Neutrophil (primary cell): ENCODE results near the gene NDUFV1.
"Not testable (repeated sequence)": the region's sequence is repeated elsewhere in the genome, so short reads cannot be mapped to it uniquely, and the experiment has no call there.

ENCODE experiments used
- H3K27ac ChIP-seq: fragments of 200-600 bp; sonication (generic); 2 replicates; pipeline ENCODE4 v1.5.1; 2016; ENCODE audit warnings: mild to moderate bottlenecking, moderate library complexity
- H3K27me3 ChIP-seq: fragments of 200-600 bp; sonication (generic); 2 replicates; pipeline ENCODE4 v1.6.0; 2016; ENCODE audit warnings: mild to moderate bottlenecking
- H3K36me3 ChIP-seq: fragments of 200-600 bp; sonication (generic); 2 replicates; pipeline ENCODE4 v1.5.1; 2017
- H3K4me1 ChIP-seq, 2 experiments: fragments of 200-600 bp in 1 of 2; sonication (generic) in 1 of 2; 1 replicate in 1 of 2; 2 replicates in 1 of 2; pipeline versions ENCODE4 v1.5.1 to v1.6.1; 2013 to 2016; ENCODE audit warnings: low read depth in 1 of 2, low read length in 1 of 2, mild to moderate bottlenecking in 1 of 2, moderate library complexity in 1 of 2; ENCODE audit not compliant: control insufficient read depth in 1 of 2, insufficient read depth in 1 of 2
- H3K4me3 ChIP-seq, 2 experiments: fragments of 200-600 bp in 1 of 2; sonication (generic) in 1 of 2; 1 replicate in 1 of 2; 2 replicates in 1 of 2; pipeline ENCODE4 v1.5.1; 2013 to 2016; ENCODE audit warnings: low read depth in 1 of 2, low read length in 1 of 2, mild to moderate bottlenecking in 1 of 2, moderate library complexity in 1 of 2
- H3K9me3 ChIP-seq: fragments of 200-600 bp; sonication (generic); 2 replicates; pipeline ENCODE4 v1.5.1; 2016
- TF ChIP-seq, protein P1 (sequence below): fragments of 200-600 bp; sonication (generic); IDR thresholded peaks from 2 replicates; pipeline ENCODE4 v1.5.1; 2016; ENCODE audit warnings: antibody characterized with exemption

NDUFV1 gene

DNA sequence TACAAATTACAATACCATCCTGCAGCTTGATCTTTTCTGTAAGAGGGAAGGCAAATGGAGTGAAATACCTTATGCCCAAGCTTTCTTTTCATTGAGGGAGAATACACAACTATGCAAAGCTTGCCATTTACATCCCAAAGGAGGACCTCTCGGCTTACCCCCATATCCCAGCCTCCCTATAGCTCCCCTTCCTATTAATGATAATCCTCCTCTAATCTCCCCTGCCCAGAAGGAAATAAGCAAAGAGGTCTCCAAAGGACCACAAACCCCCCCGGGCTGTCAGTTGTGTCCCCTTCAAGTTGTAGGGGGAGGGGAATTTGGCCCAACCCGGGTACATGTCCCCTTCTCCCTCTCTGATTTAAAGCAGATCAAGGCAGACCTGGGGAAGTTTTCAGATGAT, 15.2 kb downstream of the NDUFV1 start:
- H3K36me3 ChIP-seq, H3K4me3 ChIP-seq, H3K27ac ChIP-seq, H3K4me1 ChIP-seq, H3K9me3 ChIP-seq: not testable (repeated sequence)
- H3K27me3 ChIP-seq = peaks cover 12% of the 10 kb centered on the region

DNA sequence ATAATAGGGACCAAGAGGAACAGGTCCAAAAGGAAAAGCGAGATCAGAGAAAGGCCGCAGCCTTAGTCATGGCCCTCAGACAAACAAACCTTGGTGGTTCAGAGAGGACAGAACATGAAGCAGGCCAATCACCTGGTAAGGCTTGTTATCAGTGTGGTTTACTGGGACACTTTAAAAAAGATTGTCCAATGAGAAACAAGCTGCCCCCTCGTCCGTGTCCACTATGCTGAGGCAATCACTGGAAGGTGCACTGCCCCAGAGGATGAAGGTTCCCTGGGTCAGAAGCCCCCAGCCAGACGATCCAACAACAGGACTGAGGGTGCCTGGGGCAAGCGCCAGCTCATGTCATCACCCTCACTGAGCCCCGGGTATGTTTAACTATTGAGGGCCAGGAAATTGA, 16.2 kb downstream of the NDUFV1 start:
- not testable (repeated sequence) for H3K4me3 ChIP-seq, H3K36me3 ChIP-seq, H3K27ac ChIP-seq, H3K4me1 ChIP-seq, H3K9me3 ChIP-seq, H3K27me3 ChIP-seq

DNA sequence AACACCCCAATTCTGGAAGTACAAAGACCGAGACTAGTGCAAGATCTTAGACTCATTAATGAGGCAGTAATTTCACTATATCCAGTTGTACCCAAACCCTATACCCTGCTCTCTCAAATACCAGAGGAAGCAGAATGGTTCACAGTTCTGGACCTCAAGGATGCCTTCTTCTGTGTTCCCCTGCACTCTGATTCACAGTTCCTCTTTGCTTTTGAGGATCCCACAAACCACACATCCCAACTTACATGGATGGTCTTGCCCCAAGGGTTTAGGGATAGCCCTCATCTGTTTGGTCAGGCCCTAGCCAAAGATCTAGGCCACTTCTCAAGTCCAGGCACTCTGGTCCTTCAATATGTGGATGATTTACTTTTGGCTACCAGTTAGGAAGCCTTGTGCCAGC, 17.1 kb downstream of the NDUFV1 start:
- H3K4me3 ChIP-seq, H3K27me3 ChIP-seq, H3K4me1 ChIP-seq: not testable (repeated sequence)

DNA sequence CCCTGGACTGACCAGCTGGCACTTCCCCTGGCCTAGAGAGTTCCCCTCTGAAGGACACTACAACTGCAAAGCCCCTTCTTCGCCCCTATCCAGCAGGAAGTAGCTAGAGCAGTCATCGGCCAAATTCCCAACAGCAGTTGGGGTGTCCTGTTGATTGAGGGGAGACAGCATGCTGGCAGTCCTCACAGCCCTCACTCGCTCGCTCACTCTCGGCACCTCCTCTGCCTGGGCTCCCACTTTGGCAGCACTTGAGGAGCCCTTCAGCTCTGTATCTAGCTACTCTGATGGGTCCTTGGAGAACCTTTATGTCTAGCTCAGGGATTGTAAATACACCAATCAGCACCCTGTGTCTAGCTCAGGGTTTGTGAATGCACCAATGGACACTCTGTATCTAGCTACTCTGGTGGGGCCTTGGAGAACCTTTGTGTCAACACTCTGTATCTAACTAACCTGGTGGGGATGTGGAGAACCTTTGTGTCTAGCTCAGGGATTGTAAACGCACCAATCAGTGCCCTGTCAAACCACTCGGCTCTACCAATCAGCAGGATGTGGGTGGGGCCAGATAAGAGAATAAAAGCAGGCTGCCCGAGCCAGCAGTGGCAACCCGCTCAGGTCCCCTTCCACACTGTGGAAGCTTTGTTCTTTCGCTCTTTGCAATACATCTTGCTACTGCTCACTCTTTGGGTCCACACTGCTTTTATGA, 19.5 kb downstream of the NDUFV1 start:
- not testable (repeated sequence) for H3K9me3 ChIP-seq, H3K27ac ChIP-seq, H3K27me3 ChIP-seq, H3K4me3 ChIP-seq, H3K36me3 ChIP-seq
- H3K4me1 ChIP-seq = peaks cover 13 to 15% of the 10 kb centered on the region in 2 experiments

More for the DNA sequence above, 17.1 kb downstream of the NDUFV1 start:
- not testable (repeated sequence) for H3K27ac ChIP-seq, H3K36me3 ChIP-seq, H3K9me3 ChIP-seq

DNA sequence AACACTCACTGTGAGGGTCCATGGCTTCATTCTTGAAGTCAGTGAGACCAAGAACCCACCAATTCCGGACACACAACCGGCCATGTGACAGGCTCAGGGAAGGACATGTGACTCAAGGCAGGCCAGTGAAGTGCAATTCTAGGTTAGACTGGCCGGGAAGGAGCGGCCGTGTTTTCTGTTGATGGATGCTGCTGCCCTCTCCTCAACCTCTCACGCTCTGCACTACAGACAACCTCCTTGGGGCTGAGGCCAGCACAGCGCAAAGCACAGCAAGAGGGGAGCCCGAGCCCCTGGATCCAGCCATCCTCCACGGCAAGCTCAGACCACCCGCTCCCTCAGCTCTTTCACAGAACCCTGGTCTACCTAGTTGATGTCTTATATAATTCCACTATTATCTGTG, 20.2 kb downstream of the NDUFV1 start:
- Histone ChIP-seq H3K9me3 (no peaks in the 10 kb centered on the region), H3K4me3 (no peak overlapping the region), H3K27ac (no peak overlapping the region), H3K36me3 (no peaks in the 10 kb centered on the region), H3K4me1 (peaks cover 13 to 15% of the 10 kb centered on the region in 2 experiments), H3K27me3 (peaks cover 6% of the 10 kb centered on the region)
- TF ChIP-seq, protein P1, sequence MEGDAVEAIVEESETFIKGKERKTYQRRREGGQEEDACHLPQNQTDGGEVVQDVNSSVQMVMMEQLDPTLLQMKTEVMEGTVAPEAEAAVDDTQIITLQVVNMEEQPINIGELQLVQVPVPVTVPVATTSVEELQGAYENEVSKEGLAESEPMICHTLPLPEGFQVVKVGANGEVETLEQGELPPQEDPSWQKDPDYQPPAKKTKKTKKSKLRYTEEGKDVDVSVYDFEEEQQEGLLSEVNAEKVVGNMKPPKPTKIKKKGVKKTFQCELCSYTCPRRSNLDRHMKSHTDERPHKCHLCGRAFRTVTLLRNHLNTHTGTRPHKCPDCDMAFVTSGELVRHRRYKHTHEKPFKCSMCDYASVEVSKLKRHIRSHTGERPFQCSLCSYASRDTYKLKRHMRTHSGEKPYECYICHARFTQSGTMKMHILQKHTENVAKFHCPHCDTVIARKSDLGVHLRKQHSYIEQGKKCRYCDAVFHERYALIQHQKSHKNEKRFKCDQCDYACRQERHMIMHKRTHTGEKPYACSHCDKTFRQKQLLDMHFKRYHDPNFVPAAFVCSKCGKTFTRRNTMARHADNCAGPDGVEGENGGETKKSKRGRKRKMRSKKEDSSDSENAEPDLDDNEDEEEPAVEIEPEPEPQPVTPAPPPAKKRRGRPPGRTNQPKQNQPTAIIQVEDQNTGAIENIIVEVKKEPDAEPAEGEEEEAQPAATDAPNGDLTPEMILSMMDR = no peak

DNA sequence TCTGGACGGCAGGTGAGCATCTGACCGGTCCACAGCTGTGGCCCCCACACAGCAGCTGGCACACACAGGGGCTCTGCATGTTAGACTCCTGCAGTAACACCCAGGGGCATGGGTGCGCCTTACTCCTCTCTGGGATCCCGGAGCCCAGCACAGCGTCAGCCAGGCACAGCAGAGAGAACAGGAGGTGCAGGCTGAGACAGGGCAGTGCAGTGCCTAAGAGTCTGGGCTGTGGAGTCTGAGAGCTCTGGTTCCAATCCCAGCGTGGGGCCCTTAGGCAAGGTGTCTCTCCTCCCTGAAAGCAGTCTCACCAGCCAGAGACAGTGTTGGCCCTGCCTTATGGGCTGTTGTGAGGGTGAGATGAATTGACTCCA, 20.7 kb downstream of the NDUFV1 start:
- no peak overlapping the region for H3K27ac ChIP-seq
- no peaks in the 10 kb centered on the region for H3K9me3 ChIP-seq
- TF ChIP-seq, protein P1 = no peak
- no peaks in the 10 kb centered on the region for H3K36me3 ChIP-seq
- H3K27me3 ChIP-seq = peaks cover 6% of the 10 kb centered on the region
- H3K4me3 ChIP-seq = no peak overlapping the region
- H3K4me1 ChIP-seq = peaks cover 13 to 15% of the 10 kb centered on the region in 2 experiments

DNA sequence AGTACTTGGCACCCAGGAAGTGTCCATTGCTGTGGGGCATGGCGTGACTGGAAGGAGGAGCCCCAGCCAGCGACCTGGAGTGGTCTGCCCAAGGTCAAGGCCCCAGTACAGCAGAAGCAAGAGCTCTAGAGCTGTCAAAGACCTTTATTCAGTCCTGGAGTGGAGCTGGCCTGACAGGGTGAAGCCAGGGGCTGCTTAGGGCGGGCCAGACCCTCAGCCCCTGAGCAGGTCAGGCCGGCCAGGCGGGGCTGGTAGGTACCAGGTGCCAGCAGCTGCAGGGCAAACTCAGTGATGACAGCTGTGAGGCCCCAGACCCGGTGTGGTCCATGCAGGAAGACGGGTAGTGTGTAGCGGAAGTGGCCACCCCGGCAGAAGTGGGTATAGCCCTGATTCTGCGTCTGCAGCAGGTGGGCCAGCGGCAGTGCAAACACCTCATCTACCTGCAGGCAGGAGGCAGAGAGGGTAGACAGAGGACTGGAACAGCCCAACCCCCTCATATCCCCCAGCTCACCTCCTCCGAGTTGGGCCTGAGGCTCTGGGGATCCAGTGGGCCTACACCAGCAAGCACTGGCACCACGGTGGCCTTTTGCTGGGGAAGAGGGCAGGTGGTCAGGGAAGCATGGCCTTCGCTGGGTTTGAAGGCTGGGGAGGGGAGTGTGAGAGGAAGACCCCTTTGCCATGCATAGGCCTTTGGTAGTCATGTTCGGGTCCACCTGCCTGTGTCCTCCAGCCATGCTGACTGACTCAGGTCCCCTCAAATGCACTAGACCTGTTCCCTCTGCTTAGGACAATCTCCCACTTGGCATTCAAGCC, 21.3 kb downstream of the NDUFV1 start:
- Histone ChIP-seq H3K36me3 (no peaks in the 10 kb centered on the region), H3K4me1 (peaks cover 13 to 15% of the 10 kb centered on the region in 2 experiments), H3K9me3 (no peaks in the 10 kb centered on the region), H3K27ac (no peak overlapping the region), H3K27me3 (peaks cover 6% of the 10 kb centered on the region), H3K4me3 (no peak overlapping the region)
- TF ChIP-seq, protein P1 = no peak
